Endothelial cell of umbilical vein (primary cell): ENCODE measurements around the gene OSBPL9. TPM values are rescaled to one million over a fixed set of nuclear protein-coding genes. Genes with fewer than 3 reads are reported as not detected.

Source experiments
- BruUV-seq: library from RNA; stranded (reverse); fragments of 400-500 nt; replicated peaks from 2 replicates; lab custom pipeline; 2021; lab: Mats Ljungman, UMichigan
- CTCF ChIA-PET: fragments of 300-600, 350-600 bp; sonication (Branson Sonifier 250); formaldehyde crosslinking; loops from one replicate; lab custom pipeline; 2021; ENCODE audit warnings: antibody characterized with exemption, inconsistent platforms; lab: Charles Lee
- POLR2A ChIA-PET: fragments of 300-600, 350-600 bp; sonication (Branson Sonifier 250); formaldehyde crosslinking; loops from one replicate; lab custom pipeline; 2021; ENCODE audit warnings: antibody characterized with exemption, inconsistent platforms; lab: Charles Lee
- DNase-seq: peaks from one replicate; pipeline ENCODE4 v3.0.0-alpha.2; 2011; ENCODE audit warnings: low read depth, low spot score
- FAIRE-seq: peaks from 2 replicates; lab custom pipeline; 2011; peaks lifted over from hg19 to GRCh38; lab: Jason Lieb, UNC
- H2AFZ ChIP-seq: 2 replicates; pipeline ENCODE4 v1.6.0; 2012; ENCODE audit warnings: low read depth, low read length, control low read depth, inconsistent platforms
- H3K27ac ChIP-seq: 2 replicates; pipeline ENCODE4 v1.5.1; 2011; ENCODE audit warnings: low read depth, mild to moderate bottlenecking, control low read depth, low read length, moderate library complexity; ENCODE audit not compliant: insufficient read depth
- H3K27me3 ChIP-seq, 2 experiments: 2 replicates each; pipeline versions ENCODE4 v1.6.0 to v1.6.1; 2011; ENCODE audit warnings: low read length in 2 of 2, mixed read lengths in 1 of 2; ENCODE audit not compliant: control insufficient read depth in 2 of 2, insufficient read depth in 2 of 2
- H3K36me3 ChIP-seq, 2 experiments: 2 replicates in 1 of 2; 3 replicates in 1 of 2; pipeline ENCODE4 v1.5.1; 2011; ENCODE audit warnings: low read length in 2 of 2, mild to moderate bottlenecking in 1 of 2, moderate library complexity in 1 of 2; ENCODE audit not compliant: control insufficient read depth in 2 of 2, insufficient read depth in 2 of 2; ENCODE audit errors: extremely low read depth in 1 of 2
- H3K4me1 ChIP-seq: 3 replicates; pipeline ENCODE4 v1.5.1; 2011; ENCODE audit warnings: mild to moderate bottlenecking, low read length; ENCODE audit not compliant: control insufficient read depth, insufficient read depth; ENCODE audit errors: extremely low read depth
- H3K4me2 ChIP-seq: 2 replicates; pipeline ENCODE4 v1.6.1; 2011; ENCODE audit warnings: low read length, control low read depth, mixed read lengths; ENCODE audit not compliant: insufficient read depth
- H3K4me3 ChIP-seq, 3 experiments: fragments of 200-600 bp in 1 of 3; sonication (generic), shearing (Covaris generic) in 1 of 3; replicated peaks in 1 of 3; 2 replicates each; pipeline ENCODE4 v1.5.1; 2011 to 2016; ENCODE audit warnings: control low read depth in 3 of 3, low read length in 3 of 3, mild to moderate bottlenecking in 2 of 3, inconsistent platforms in 1 of 3, low read depth in 1 of 3, moderate library complexity in 1 of 3; ENCODE audit not compliant: insufficient read depth in 1 of 3
- H3K79me2 ChIP-seq: 2 replicates; pipeline ENCODE4 v1.6.0; 2012; ENCODE audit warnings: low read length, inconsistent platforms; ENCODE audit not compliant: control insufficient read depth, insufficient read depth
- H3K9ac ChIP-seq: replicated peaks from 2 replicates; pipeline ENCODE3; 2011; ENCODE audit warnings: low read length, control low read depth; ENCODE audit not compliant: insufficient read depth; ENCODE audit errors: extremely low read depth
- H3K9me1 ChIP-seq: replicated peaks from 3 replicates; pipeline ENCODE4 v1.6.0; 2011; ENCODE audit warnings: mild to moderate bottlenecking, low read length; ENCODE audit not compliant: control insufficient read depth, insufficient read depth; ENCODE audit errors: extremely low read depth
- H3K9me3 ChIP-seq: replicated peaks from 2 replicates; pipeline ENCODE4 v1.5.1; 2012; ENCODE audit warnings: low read length, inconsistent platforms; ENCODE audit not compliant: control insufficient read depth, insufficient read depth
- H4K20me1 ChIP-seq: replicated peaks from 2 replicates; pipeline ENCODE3; 2011; ENCODE audit warnings: mild to moderate bottlenecking, low read length; ENCODE audit not compliant: control insufficient read depth, insufficient read depth; ENCODE audit errors: extremely low read depth
- CTCF ChIP-seq, 2 donors: IDR thresholded peaks; 1 replicate in 1 of 2; 2 replicates in 1 of 2; pipeline ENCODE4 v1.5.1; 2011; ENCODE audit warnings: low read length in 2 of 2, mild to moderate bottlenecking in 2 of 2, moderate library complexity in 2 of 2, control low read depth in 1 of 2, inconsistent platforms in 1 of 2, low read depth in 1 of 2; ENCODE audit not compliant: insufficient read depth in 1 of 2; ENCODE audit errors: extremely low read depth in 1 of 2
- EZH2 ChIP-seq: IDR thresholded peaks from 2 replicates; pipeline ENCODE4 v1.6.1; 2012; ENCODE audit warnings: borderline replicate concordance, low read depth, mild to moderate bottlenecking, moderate library complexity, low read length, inconsistent platforms; ENCODE audit not compliant: severe bottlenecking
- FOS ChIP-seq: IDR thresholded peaks from 2 replicates; pipeline ENCODE4 v1.6.1; 2011; ENCODE audit warnings: mild to moderate bottlenecking, low read length, moderate library complexity, borderline replicate concordance; ENCODE audit not compliant: insufficient read depth
- GATA2 ChIP-seq: IDR thresholded peaks from 2 replicates; pipeline ENCODE4 v1.7.0; 2011; ENCODE audit warnings: low read depth, mild to moderate bottlenecking, moderate library complexity, mixed read lengths, low read length; ENCODE audit not compliant: insufficient read length, insufficient read depth
- JUN ChIP-seq: IDR thresholded peaks from 2 replicates; pipeline ENCODE4 v1.6.1; 2011; ENCODE audit warnings: borderline replicate concordance, low read depth; ENCODE audit not compliant: insufficient read length, insufficient read depth
- MAX ChIP-seq: IDR thresholded peaks from 2 replicates; pipeline ENCODE4 v1.6.1; 2011; ENCODE audit not compliant: insufficient read depth, insufficient read length
- MYC ChIP-seq: IDR thresholded peaks from one replicate; pipeline ENCODE4 v1.6.1; 2011; ENCODE audit warnings: mild to moderate bottlenecking, low read depth, low read length
- POLR2A ChIP-seq: IDR thresholded peaks from 2 replicates; pipeline ENCODE4 v1.6.1; 2012; ENCODE audit warnings: low read depth, mild to moderate bottlenecking, control low read depth, low read length
- POLR2AphosphoS5 ChIP-seq: IDR thresholded peaks from 2 replicates; pipeline ENCODE4 v1.6.1; 2012; ENCODE audit warnings: low read depth, mild to moderate bottlenecking, control low read depth, low read length, moderate library complexity; ENCODE audit not compliant: insufficient read depth
- dilution Hi-C: fragments of 300-500 bp; cut with MboI; formaldehyde crosslinking; loops from one replicate; pipeline ENCODE4 v1.15.0; 2019; ENCODE audit warnings: low sequenced_read_pairs; ENCODE audit not compliant: extremely low pct_ligation_motif_present
- intact Hi-C: fragments of 100-400 bp; cut with micrococcal nuclease; formaldehyde crosslinking; loops from one replicate; pipeline ENCODE4 v1.10.0; 2022
- polyA plus RNA-seq, 4 experiments: library from polyadenylated mRNA; depleted of rRNA in 3 of 4; stranded (reverse) in 3 of 4; unstranded in 1 of 4; fragments of >200 nt; gene quantifications; 2 replicates each; pipeline versions ENCODE4 v1.2.1 to v1.2.3, GENCODE V29; 2011 to 2012; ENCODE audit warnings: missing spikeins in 1 of 4
- total RNA-seq: library from RNA; stranded (reverse); gene quantifications from 2 replicates; pipeline ENCODE4 v1.2.3, GENCODE V29; 2021

The OSBPL9 gene
- total and polyA plus RNA-seq, 2 donors (not counting 3 experiments of a cell fraction or from before 2014, with no cell fraction given): 46.2 to 80.3 TPM

- ChIA-PET CTCF (interaction anchor here (0.8 to 1.9 kb wide), 2 partner anchors 12 to 30 kb away, joined by 5 read pairs; no protein-coding TSS in a partner anchor), POLR2A (no interaction called here)
- Histone ChIP-seq H4K20me1 (peaks cover 2% of the 10 kb centered on the region), H3K4me2 (no peak overlapping the region), H3K27ac (no peak overlapping the region), H3K4me3 (no peak overlapping the region), H3K9me3 (no peaks in the 10 kb centered on the region), H3K4me1 (no peaks in the 10 kb centered on the region), H3K27me3 (no peaks in the 10 kb centered on the region), H3K9ac (no peak overlapping the region), H3K79me2 (peaks cover 2% of the 10 kb centered on the region), H3K36me3 (no peaks in the 10 kb centered on the region), H2AFZ (no peak overlapping the region), H3K9me1 (no peaks in the 10 kb centered on the region)
- BruUV-seq: no TSS peak
- DNase-seq (no peak), FAIRE-seq (no peak)
- intact Hi-C loops (no loop called here), dilution Hi-C loops (no loop called here)
- TF ChIP-seq FOS (no peak), MYC (no peak), CTCF (IDR thresholded peaks at IDR 0.05; ENCODE audit: extremely low read depth in 1 of 2, insufficient read depth in 1 of 2, low read depth in 1 of 2, low read length in 2 of 2) (no peak), GATA2 (no peak), MAX (no peak), EZH2 (no peak), POLR2A (no peak), JUN (no peak), POLR2AphosphoS5 (no peak)
Measured at GRCh38 chr1:51709951-51710350, 93.1 kb downstream of the OSBPL9 start.
